GM23338 (cell line): ENCODE results near the gene RALGPS1. TPM values are rescaled to one million over a fixed set of nuclear protein-coding genes. Genes with fewer than 3 reads are reported as not detected.

Experiments used
- ATAC-seq: fragments of 200-7000 bp; cut with Tn5 transposase; 3 replicates; pipeline ENCODE4 v1.9.1; 2020
- DNase-seq: peaks from one replicate; pipeline ENCODE4 v3.0.0-alpha.2; 2015; ENCODE audit warnings: low spot score
- H2AFZ ChIP-seq: fragments of 200-600 bp; sonication (generic); 2 replicates; pipeline ENCODE4 v1.8.0; 2016; ENCODE audit warnings: antibody characterized with exemption, mild to moderate bottlenecking, moderate library complexity
- H3F3A ChIP-seq: fragments of 200-600 bp; sonication (generic); replicated peaks from 2 replicates; pipeline ENCODE4 v1.8.0; 2017; ENCODE audit warnings: antibody characterized with exemption, mixed run types, low read depth
- H3K27ac ChIP-seq: fragments of 200-600 bp; sonication (generic); 2 replicates; pipeline ENCODE4 v1.6.1; 2016; ENCODE audit warnings: low read depth
- H3K27me3 ChIP-seq: fragments of 200-600 bp; sonication (generic); 2 replicates; pipeline ENCODE4 v1.8.0; 2016; ENCODE audit warnings: mild to moderate bottlenecking, mixed run types, moderate library complexity; ENCODE audit not compliant: insufficient read depth
- H3K36me3 ChIP-seq: fragments of 200-600 bp; sonication (generic); 2 replicates; pipeline ENCODE4 v1.8.0; 2016; ENCODE audit warnings: mild to moderate bottlenecking; ENCODE audit not compliant: insufficient read depth
- H3K4me1 ChIP-seq: fragments of 200-600 bp; sonication (generic); 2 replicates; pipeline ENCODE4 v1.8.0; 2016; ENCODE audit warnings: mild to moderate bottlenecking, moderate library complexity; ENCODE audit not compliant: insufficient read depth
- H3K4me2 ChIP-seq: fragments of 200-600 bp; sonication (generic); 2 replicates; pipeline ENCODE4 v1.7.1; 2017; ENCODE audit warnings: mixed run types
- H3K4me3 ChIP-seq: fragments of 200-600 bp; sonication (generic); 2 replicates; pipeline ENCODE4 v1.6.1; 2016; ENCODE audit warnings: mixed run types
- H3K79me2 ChIP-seq: fragments of 200-600 bp; sonication (generic); replicated peaks from 2 replicates; pipeline ENCODE4 v1.8.0; 2017; ENCODE audit warnings: mild to moderate bottlenecking; ENCODE audit not compliant: insufficient read depth
- H3K9me2 ChIP-seq: fragments of 200-600 bp; sonication (generic); 2 replicates; pipeline ENCODE4 v1.8.0; 2017; ENCODE audit not compliant: insufficient read depth
- H4K20me1 ChIP-seq: fragments of 200-600 bp; sonication (generic); replicated peaks from 2 replicates; pipeline ENCODE4 v1.8.0; 2017; ENCODE audit warnings: mild to moderate bottlenecking; ENCODE audit not compliant: insufficient read depth
- H3K27ac Mint-ChIP-seq: 2 replicates; pipeline ENCODE4 v1.8.0; 2020; ENCODE audit warnings: inconsistent platforms, mild to moderate bottlenecking, moderate library complexity, mixed read lengths
- H3K27me3 Mint-ChIP-seq: 3 replicates; pipeline ENCODE4 v1.8.0; 2022; ENCODE audit warnings: low read depth, mild to moderate bottlenecking, moderate library complexity, mixed read lengths, inconsistent platforms; ENCODE audit not compliant: insufficient read depth, poor library complexity
- H3K36me3 Mint-ChIP-seq: 3 replicates; pipeline ENCODE4 v1.8.0; 2021; ENCODE audit warnings: low read depth, mild to moderate bottlenecking, inconsistent platforms, moderate library complexity, mixed read lengths
- H3K4me1 Mint-ChIP-seq: 3 replicates; pipeline ENCODE4 v1.8.0; 2020; ENCODE audit warnings: mild to moderate bottlenecking, inconsistent platforms, mixed read lengths
- H3K4me3 Mint-ChIP-seq: 3 replicates; pipeline ENCODE4 v1.8.0; 2021; ENCODE audit warnings: moderate library complexity, mild to moderate bottlenecking, inconsistent platforms, mixed read lengths
- H3K9me3 Mint-ChIP-seq: 3 replicates; pipeline ENCODE4 v1.8.0; 2020; ENCODE audit warnings: moderate library complexity, mild to moderate bottlenecking, inconsistent platforms, mixed read lengths
- CREB1 ChIP-seq: fragments of 250-450 bp; sonication (Bioruptor Pico); IDR thresholded peaks from 2 replicates; pipeline ENCODE4 v1.5.0; 2020; ENCODE audit warnings: low read depth, mild to moderate bottlenecking, moderate library complexity
- EZH2 ChIP-seq: fragments of 200-600 bp; sonication (generic); IDR thresholded peaks from one replicate; pipeline ENCODE4 v1.8.0; 2017; ENCODE audit warnings: antibody characterized with exemption, mild to moderate bottlenecking, low read depth; ENCODE audit not compliant: unreplicated experiment
- JUNB ChIP-seq: IDR thresholded peaks from one replicate; pipeline ENCODE4 v1.6.1; 2016; ENCODE audit warnings: antibody characterized with exemption; ENCODE audit not compliant: unreplicated experiment
- NANOG ChIP-seq: IDR thresholded peaks from 2 replicates; pipeline ENCODE4 v1.6.1; 2016; ENCODE audit warnings: antibody characterized with exemption, borderline replicate concordance
- POLR2AphosphoS5 ChIP-seq: IDR thresholded peaks from 2 replicates; pipeline ENCODE4 v1.6.1; 2016; ENCODE audit warnings: antibody characterized with exemption, low read depth
- STAT1 ChIP-seq: IDR thresholded peaks from one replicate; pipeline ENCODE4 v1.6.1; 2016; ENCODE audit warnings: antibody characterized with exemption; ENCODE audit not compliant: unreplicated experiment
- polyA plus RNA-seq: library from polyadenylated mRNA; unstranded; fragments of >200 nt; fragmentation: Nextera tagmentation; extraction: Ambion mirVana; gene quantifications from 2 replicates; pipeline ENCODE4 v1.2.1, GENCODE V29; 2016
- total RNA-seq: library from RNA; depleted of rRNA; stranded (reverse); fragments of >200 nt; shearing (Covaris generic); gene quantifications from 2 replicates; pipeline ENCODE4 v1.2.3, GENCODE V29; 2014
- TF ChIP-seq, protein P1 (sequence below): IDR thresholded peaks from 2 replicates; pipeline ENCODE4 v1.6.1; 2016; ENCODE audit warnings: antibody characterized with exemption
- TF ChIP-seq, protein P2 (sequence below), 2 experiments: fragments of 200-600 bp in 1 of 2; sonication (generic) in 1 of 2; conservative IDR thresholded peaks; 2 replicates each; pipeline versions ENCODE4 v1.5.1 to v1.6.1; 2016 to 2017; ENCODE audit warnings: antibody characterized with exemption in 2 of 2, low read depth in 2 of 2, mild to moderate bottlenecking in 2 of 2, moderate library complexity in 1 of 2
- TF ChIP-seq, protein P3 (sequence below): fragments of 250-450 bp; sonication (Bioruptor Pico); IDR thresholded peaks from 2 replicates; pipeline ENCODE4 v1.5.0; 2020; ENCODE audit warnings: mild to moderate bottlenecking, moderate library complexity
- TF ChIP-seq, protein P4 (sequence below): IDR thresholded peaks from one replicate; pipeline ENCODE4 v1.6.1; 2018; ENCODE audit warnings: antibody characterized with exemption; ENCODE audit not compliant: unreplicated experiment

The RALGPS1 gene
- total and polyA plus RNA-seq, 2 experiments from 2014 or later = 18.2 to 57.1 TPM

DNA sequence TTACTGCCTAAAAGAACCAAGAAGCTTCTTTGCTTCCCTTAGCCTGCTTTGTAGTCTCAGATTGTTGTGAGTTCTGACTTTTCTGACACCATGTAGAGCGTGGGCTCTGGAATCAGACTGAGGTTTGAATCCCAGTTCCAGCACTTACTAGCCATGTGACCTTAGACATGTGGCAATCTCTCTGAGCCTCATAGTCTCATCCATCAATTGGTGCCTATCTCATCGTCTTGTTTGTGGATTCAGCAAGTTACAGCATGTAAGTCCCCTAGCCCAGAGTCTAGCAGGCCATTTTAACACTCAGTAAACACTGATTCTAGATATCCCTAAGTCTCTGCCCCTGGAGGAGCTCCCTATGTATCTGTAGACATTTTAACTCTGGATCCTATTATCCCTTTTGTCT, 113.1 kb downstream of the RALGPS1 start:
- Mint-ChIP-seq H3K9me3 (no peaks in the 10 kb centered on the region), H3K4me3 (no peak overlapping the region), H3K27me3 (no peaks in the 10 kb centered on the region), H3K27ac (no peak overlapping the region), H3K36me3 (no peaks in the 10 kb centered on the region), H3K4me1 (peaks cover 14% of the 10 kb centered on the region)
- no peak for TF ChIP-seq NANOG
- no peak for TF ChIP-seq EZH2
- ATAC-seq = no peak
- Histone ChIP-seq H3K4me1 (peaks cover 9% of the 10 kb centered on the region; the same call in 1 of the 2 replicates), H3K79me2 (no peaks in the 10 kb centered on the region), H3K4me2 (no peak overlapping the region), H3K9me2 (no peaks in the 10 kb centered on the region), H4K20me1 (peaks cover 9% of the 10 kb centered on the region; the same call in 1 of the 2 replicates), H3K36me3 (no peaks in the 10 kb centered on the region), H3K27me3 (no peaks in the 10 kb centered on the region), H3K4me3 (no peak overlapping the region), H3F3A (no peaks in the 10 kb centered on the region), H2AFZ (no peak overlapping the region), H3K27ac (0 out of 2 replicates have a peak overlapping the region, but pooled peaks have one; percentile 26)
- no peak for DNase-seq

DNA sequence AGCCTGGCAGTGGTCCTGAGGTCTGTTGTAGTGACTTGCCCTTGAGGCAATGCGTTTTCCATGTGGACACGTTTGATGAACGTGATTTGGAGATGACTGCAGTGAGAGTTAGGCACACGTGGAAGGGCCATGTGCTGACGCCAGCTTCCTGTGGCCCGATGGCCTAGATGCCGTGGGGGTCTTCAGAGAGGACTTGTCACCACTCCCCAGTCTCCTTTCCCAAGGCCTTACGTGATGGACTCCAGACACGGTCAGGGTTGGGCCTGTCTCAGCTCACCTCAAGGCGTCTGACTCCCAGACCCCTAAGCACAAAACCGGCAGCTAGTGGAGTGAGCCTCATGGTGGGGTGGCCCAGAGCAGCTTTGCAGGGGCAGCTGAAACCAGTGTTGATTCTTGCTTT, 115.0 kb downstream of the RALGPS1 start:
- no peaks in the 10 kb centered on the region for H3K27me3 ChIP-seq
- peaks cover 9% of the 10 kb centered on the region; the same call in 1 of the 2 replicates for H3K4me1 ChIP-seq
- H2AFZ ChIP-seq = no peak overlapping the region
- no peaks in the 10 kb centered on the region for H3K79me2 ChIP-seq
- no peaks in the 10 kb centered on the region for H3F3A ChIP-seq
- H3K4me2 ChIP-seq = no peak overlapping the region
- H3K36me3 ChIP-seq = no peaks in the 10 kb centered on the region
- no peak for DNase-seq
- no peak for ATAC-seq
- Mint-ChIP-seq H3K4me1 (peaks cover 11% of the 10 kb centered on the region), H3K9me3 (no peaks in the 10 kb centered on the region), H3K27me3 (no peaks in the 10 kb centered on the region), H3K27ac (no peak overlapping the region), H3K4me3 (no peak overlapping the region), H3K36me3 (no peaks in the 10 kb centered on the region)
- H3K9me2 ChIP-seq = no peaks in the 10 kb centered on the region
- H3K4me3 ChIP-seq = no peak overlapping the region
- H4K20me1 ChIP-seq = peaks cover 9% of the 10 kb centered on the region; the same call in 1 of the 2 replicates
- H3K27ac ChIP-seq = no peak overlapping the region
- TF ChIP-seq, protein P1, sequence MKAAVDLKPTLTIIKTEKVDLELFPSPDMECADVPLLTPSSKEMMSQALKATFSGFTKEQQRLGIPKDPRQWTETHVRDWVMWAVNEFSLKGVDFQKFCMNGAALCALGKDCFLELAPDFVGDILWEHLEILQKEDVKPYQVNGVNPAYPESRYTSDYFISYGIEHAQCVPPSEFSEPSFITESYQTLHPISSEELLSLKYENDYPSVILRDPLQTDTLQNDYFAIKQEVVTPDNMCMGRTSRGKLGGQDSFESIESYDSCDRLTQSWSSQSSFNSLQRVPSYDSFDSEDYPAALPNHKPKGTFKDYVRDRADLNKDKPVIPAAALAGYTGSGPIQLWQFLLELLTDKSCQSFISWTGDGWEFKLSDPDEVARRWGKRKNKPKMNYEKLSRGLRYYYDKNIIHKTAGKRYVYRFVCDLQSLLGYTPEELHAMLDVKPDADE = no peak
- TF ChIP-seq STAT1 (no peak), POLR2AphosphoS5 (no peak), JUNB (no peak), CREB1 (CRISPR knock-in tag) (no peak)
- TF ChIP-seq, protein P2, sequence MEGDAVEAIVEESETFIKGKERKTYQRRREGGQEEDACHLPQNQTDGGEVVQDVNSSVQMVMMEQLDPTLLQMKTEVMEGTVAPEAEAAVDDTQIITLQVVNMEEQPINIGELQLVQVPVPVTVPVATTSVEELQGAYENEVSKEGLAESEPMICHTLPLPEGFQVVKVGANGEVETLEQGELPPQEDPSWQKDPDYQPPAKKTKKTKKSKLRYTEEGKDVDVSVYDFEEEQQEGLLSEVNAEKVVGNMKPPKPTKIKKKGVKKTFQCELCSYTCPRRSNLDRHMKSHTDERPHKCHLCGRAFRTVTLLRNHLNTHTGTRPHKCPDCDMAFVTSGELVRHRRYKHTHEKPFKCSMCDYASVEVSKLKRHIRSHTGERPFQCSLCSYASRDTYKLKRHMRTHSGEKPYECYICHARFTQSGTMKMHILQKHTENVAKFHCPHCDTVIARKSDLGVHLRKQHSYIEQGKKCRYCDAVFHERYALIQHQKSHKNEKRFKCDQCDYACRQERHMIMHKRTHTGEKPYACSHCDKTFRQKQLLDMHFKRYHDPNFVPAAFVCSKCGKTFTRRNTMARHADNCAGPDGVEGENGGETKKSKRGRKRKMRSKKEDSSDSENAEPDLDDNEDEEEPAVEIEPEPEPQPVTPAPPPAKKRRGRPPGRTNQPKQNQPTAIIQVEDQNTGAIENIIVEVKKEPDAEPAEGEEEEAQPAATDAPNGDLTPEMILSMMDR (conservative IDR thresholded peaks at IDR 0.05; ENCODE audit: low read depth in 2 of 2) = no peak
- TF ChIP-seq, protein P3, sequence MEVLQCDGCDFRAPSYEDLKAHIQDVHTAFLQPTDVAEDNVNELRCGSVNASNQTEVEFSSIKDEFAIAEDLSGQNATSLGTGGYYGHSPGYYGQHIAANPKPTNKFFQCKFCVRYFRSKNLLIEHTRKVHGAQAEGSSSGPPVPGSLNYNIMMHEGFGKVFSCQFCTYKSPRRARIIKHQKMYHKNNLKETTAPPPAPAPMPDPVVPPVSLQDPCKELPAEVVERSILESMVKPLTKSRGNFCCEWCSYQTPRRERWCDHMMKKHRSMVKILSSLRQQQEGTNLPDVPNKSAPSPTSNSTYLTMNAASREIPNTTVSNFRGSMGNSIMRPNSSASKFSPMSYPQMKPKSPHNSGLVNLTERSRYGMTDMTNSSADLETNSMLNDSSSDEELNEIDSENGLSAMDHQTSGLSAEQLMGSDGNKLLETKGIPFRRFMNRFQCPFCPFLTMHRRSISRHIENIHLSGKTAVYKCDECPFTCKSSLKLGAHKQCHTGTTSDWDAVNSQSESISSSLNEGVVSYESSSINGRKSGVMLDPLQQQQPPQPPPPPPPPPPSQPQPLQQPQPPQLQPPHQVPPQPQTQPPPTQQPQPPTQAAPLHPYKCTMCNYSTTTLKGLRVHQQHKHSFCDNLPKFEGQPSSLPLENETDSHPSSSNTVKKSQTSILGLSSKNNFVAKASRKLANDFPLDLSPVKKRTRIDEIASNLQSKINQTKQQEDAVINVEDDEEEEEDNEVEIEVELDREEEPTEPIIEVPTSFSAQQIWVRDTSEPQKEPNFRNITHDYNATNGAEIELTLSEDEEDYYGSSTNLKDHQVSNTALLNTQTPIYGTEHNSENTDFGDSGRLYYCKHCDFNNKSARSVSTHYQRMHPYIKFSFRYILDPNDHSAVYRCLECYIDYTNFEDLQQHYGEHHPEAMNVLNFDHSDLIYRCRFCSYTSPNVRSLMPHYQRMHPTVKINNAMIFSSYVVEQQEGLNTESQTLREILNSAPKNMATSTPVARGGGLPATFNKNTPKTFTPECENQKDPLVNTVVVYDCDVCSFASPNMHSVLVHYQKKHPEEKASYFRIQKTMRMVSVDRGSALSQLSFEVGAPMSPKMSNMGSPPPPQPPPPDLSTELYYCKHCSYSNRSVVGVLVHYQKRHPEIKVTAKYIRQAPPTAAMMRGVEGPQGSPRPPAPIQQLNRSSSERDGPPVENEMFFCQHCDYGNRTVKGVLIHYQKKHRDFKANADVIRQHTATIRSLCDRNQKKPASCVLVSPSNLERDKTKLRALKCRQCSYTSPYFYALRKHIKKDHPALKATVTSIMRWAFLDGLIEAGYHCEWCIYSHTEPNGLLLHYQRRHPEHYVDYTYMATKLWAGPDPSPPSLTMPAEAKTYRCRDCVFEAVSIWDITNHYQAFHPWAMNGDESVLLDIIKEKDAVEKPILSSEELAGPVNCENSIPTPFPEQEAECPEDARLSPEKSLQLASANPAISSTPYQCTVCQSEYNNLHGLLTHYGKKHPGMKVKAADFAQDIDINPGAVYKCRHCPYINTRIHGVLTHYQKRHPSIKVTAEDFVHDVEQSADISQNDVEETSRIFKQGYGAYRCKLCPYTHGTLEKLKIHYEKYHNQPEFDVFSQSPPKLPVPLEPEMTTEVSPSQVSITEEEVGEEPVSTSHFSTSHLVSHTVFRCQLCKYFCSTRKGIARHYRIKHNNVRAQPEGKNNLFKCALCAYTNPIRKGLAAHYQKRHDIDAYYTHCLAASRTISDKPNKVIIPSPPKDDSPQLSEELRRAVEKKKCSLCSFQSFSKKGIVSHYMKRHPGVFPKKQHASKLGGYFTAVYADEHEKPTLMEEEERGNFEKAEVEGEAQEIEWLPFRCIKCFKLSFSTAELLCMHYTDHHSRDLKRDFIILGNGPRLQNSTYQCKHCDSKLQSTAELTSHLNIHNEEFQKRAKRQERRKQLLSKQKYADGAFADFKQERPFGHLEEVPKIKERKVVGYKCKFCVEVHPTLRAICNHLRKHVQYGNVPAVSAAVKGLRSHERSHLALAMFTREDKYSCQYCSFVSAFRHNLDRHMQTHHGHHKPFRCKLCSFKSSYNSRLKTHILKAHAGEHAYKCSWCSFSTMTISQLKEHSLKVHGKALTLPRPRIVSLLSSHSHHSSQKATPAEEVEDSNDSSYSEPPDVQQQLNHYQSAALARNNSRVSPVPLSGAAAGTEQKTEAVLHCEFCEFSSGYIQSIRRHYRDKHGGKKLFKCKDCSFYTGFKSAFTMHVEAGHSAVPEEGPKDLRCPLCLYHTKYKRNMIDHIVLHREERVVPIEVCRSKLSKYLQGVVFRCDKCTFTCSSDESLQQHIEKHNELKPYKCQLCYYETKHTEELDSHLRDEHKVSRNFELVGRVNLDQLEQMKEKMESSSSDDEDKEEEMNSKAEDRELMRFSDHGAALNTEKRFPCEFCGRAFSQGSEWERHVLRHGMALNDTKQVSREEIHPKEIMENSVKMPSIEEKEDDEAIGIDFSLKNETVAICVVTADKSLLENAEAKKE (CRISPR knock-in tag) = no peak
- TF ChIP-seq, protein P4, sequence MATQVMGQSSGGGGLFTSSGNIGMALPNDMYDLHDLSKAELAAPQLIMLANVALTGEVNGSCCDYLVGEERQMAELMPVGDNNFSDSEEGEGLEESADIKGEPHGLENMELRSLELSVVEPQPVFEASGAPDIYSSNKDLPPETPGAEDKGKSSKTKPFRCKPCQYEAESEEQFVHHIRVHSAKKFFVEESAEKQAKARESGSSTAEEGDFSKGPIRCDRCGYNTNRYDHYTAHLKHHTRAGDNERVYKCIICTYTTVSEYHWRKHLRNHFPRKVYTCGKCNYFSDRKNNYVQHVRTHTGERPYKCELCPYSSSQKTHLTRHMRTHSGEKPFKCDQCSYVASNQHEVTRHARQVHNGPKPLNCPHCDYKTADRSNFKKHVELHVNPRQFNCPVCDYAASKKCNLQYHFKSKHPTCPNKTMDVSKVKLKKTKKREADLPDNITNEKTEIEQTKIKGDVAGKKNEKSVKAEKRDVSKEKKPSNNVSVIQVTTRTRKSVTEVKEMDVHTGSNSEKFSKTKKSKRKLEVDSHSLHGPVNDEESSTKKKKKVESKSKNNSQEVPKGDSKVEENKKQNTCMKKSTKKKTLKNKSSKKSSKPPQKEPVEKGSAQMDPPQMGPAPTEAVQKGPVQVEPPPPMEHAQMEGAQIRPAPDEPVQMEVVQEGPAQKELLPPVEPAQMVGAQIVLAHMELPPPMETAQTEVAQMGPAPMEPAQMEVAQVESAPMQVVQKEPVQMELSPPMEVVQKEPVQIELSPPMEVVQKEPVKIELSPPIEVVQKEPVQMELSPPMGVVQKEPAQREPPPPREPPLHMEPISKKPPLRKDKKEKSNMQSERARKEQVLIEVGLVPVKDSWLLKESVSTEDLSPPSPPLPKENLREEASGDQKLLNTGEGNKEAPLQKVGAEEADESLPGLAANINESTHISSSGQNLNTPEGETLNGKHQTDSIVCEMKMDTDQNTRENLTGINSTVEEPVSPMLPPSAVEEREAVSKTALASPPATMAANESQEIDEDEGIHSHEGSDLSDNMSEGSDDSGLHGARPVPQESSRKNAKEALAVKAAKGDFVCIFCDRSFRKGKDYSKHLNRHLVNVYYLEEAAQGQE = no peak
